ENCODE results near the gene LBP. TPM values are rescaled to one million over a fixed set of nuclear protein-coding genes. Genes with fewer than 3 reads are reported as not detected.

Gene LBP
- total and polyA plus RNA-seq, 2 of the 13 experiments (the other 11 are each of a cell fraction or from before 2014, with no cell fraction given) = 0.07 to 0.20 TPM

- ATAC-seq = no peak
- ChIA-PET CTCF (ENCODE audit: low intra/inter-chr PET ratio, low total read pairs) (no interaction called here), POLR2A (no interaction called here)
- Histone ChIP-seq H4K20me1 (ENCODE audit: insufficient read depth, low read length) (no peaks in the 10 kb centered on the region), H3K79me2 (ENCODE audit: insufficient read depth, low read length) (no peaks in the 10 kb centered on the region), H3K4me1 (ENCODE audit: insufficient read depth, low read length) (no peaks in the 10 kb centered on the region), H3K4me3 (replicated peaks in 1 of 3; ENCODE audit: insufficient read depth in 1 of 3, low read depth in 2 of 3, low read length in 3 of 3) (no peak overlapping the region), H3K27ac (ENCODE audit: extremely low read length, insufficient read depth, low read length) (no peak overlapping the region), H3K36me3 (replicated peaks in 1 of 2; ENCODE audit: control insufficient read depth in 1 of 2, insufficient read depth in 2 of 2, low read length in 2 of 2) (no peaks in the 10 kb centered on the region), H3K9ac (ENCODE audit: insufficient read depth, low read depth, low read length) (no peak overlapping the region), H3K4me2 (ENCODE audit: low read depth, low read length) (no peak overlapping the region), H2AFZ (ENCODE audit: low read length) (no peak overlapping the region), H3K27me3 (ENCODE audit: control insufficient read depth in 1 of 2, insufficient read depth in 2 of 2, low read length in 2 of 2) (0 out of 5 replicates have a peak, but pooled peaks cover 0 to 3% of the 10 kb centered on the region in 2 experiments), H3K9me3 (ENCODE audit: low read length) (no peaks in the 10 kb centered on the region)
- no peak for DNase-seq (ENCODE audit: low spot score)
- WGBS (ENCODE audit: low lambda C conversion rate) = 17% methylated on average over 2 of the region's 2 CpGs
- intact Hi-C loops (cut with micrococcal nuclease; ENCODE audit: unreplicated experiment) = no loop called here
- TF ChIP-seq MAFK (conservative IDR thresholded peaks at IDR 0.05 in 1 of 2, IDR thresholded peaks at IDR 0.05 in 1 of 2; ENCODE audit: low read length in 2 of 2) = peak; percentile 98 to 99
- peak; percentile 99 for TF ChIP-seq MAFF (IDR thresholded peaks at IDR 0.05; ENCODE audit: low read depth, low read length)
- TF ChIP-seq SP1 (IDR thresholded peaks at IDR 0.05) = no peak
- no peak for TF ChIP-seq SP1 (CRISPR knock-in tag; IDR thresholded peaks at IDR 0.05)
- no peak for TF ChIP-seq CENPBD1 (CRISPR knock-in tag; IDR thresholded peaks at IDR 0.05; ENCODE audit: borderline replicate concordance, low read depth)
- no peak for TF ChIP-seq ZSCAN31 (CRISPR knock-in tag; IDR thresholded peaks at IDR 0.05; ENCODE audit: low read depth)
- TF ChIP-seq ZNF672 (CRISPR knock-in tag; IDR thresholded peaks at IDR 0.05) = no peak
- TF ChIP-seq RFX5 (IDR thresholded peaks at IDR 0.05; ENCODE audit: low read depth, low read length) = peak; percentile 52; the same call in 1 of the 2 replicates
- no TSS peak for BruUV-seq (replicated peaks)
- no peak for FAIRE-seq
- in situ Hi-C loops (cut with HindIII; ENCODE audit: extremely low pct_ligation_motif_present, low pct_unique_long_range_greater_than_20kb) = no loop called here
Measured at GRCh38 chr20:38386851-38387250, 40.6 kb downstream of the LBP start.

- Histone ChIP-seq H3K9me3 (ENCODE audit: low read length) (no peaks in the 10 kb centered on the region), H3K79me2 (ENCODE audit: insufficient read depth, low read length) (no peaks in the 10 kb centered on the region), H2AFZ (ENCODE audit: low read length) (no peak overlapping the region), H3K27me3 (ENCODE audit: control insufficient read depth in 1 of 2, insufficient read depth in 2 of 2, low read length in 2 of 2) (0 out of 5 replicates have a peak, but pooled peaks cover 0 to 3% of the 10 kb centered on the region in 2 experiments), H4K20me1 (ENCODE audit: insufficient read depth, low read length) (no peaks in the 10 kb centered on the region), H3K36me3 (replicated peaks in 1 of 2; ENCODE audit: control insufficient read depth in 1 of 2, insufficient read depth in 2 of 2, low read length in 2 of 2) (no peaks in the 10 kb centered on the region), H3K4me2 (ENCODE audit: low read depth, low read length) (no peak overlapping the region), H3K27ac (ENCODE audit: extremely low read length, insufficient read depth, low read length) (no peak overlapping the region), H3K4me1 (ENCODE audit: insufficient read depth, low read length) (no peaks in the 10 kb centered on the region), H3K9ac (ENCODE audit: insufficient read depth, low read depth, low read length) (no peak overlapping the region), H3K4me3 (replicated peaks in 1 of 3; ENCODE audit: insufficient read depth in 1 of 3, low read depth in 2 of 3, low read length in 3 of 3) (no peak overlapping the region)
- in situ Hi-C loops (cut with HindIII; ENCODE audit: extremely low pct_ligation_motif_present, low pct_unique_long_range_greater_than_20kb) (no loop called here), intact Hi-C loops (cut with micrococcal nuclease; ENCODE audit: unreplicated experiment) (no loop called here)
- TF ChIP-seq STAG1 (CRISPR knock-in tag; IDR thresholded peaks at IDR 0.05) = peak; percentile 42
- peak; percentile 44 for TF ChIP-seq CTCF (CRISPR knock-in tag; IDR thresholded peaks at IDR 0.05)
- TF ChIP-seq MIER3 (CRISPR knock-in tag; IDR thresholded peaks at IDR 0.05; ENCODE audit: borderline replicate concordance) = no peak
- TF ChIP-seq ZNF7 (CRISPR knock-in tag; IDR thresholded peaks at IDR 0.05) = no peak
- BruUV-seq (replicated peaks) = no TSS peak
- FAIRE-seq = no peak
- no peak for DNase-seq (ENCODE audit: low spot score)
- POLR2A ChIA-PET = no interaction called here
- 0 out of 3 replicates have a peak, but pooled peaks have one; percentile 32 for ATAC-seq
- CTCF ChIA-PET (ENCODE audit: low intra/inter-chr PET ratio, low total read pairs) = no interaction called here
- WGBS (ENCODE audit: low lambda C conversion rate) = 14% methylated on average over 4 of the region's 4 CpGs
Measured at GRCh38 chr20:38387953-38388352, 41.7 kb downstream of the LBP start.
